OCI-LY3 (cell line): ENCODE data around the gene TNFRSF19.

ENCODE experiments used
- H2AFZ ChIP-seq: fragments of 200-600, 300-600 bp; shearing (Covaris generic); 2 replicates; pipeline ENCODE4 v1.6.0; 2014; ENCODE audit warnings: antibody characterized with exemption, low read depth, low read length
- H3K27ac ChIP-seq: fragments of 200-600, 300-600 bp; sonication (generic); 2 replicates; pipeline ENCODE4 v1.5.1; 2014; ENCODE audit warnings: mild to moderate bottlenecking, low read length, moderate library complexity, mixed read lengths
- H3K27me3 ChIP-seq: fragments of 200-600, 300-600 bp; sonication (generic); 2 replicates; pipeline ENCODE4 v1.6.1; 2014; ENCODE audit warnings: low read depth, low read length, mixed read lengths
- H3K36me3 ChIP-seq: fragments of 200-600, 300-600 bp; sonication (generic); replicated peaks from 2 replicates; pipeline ENCODE3; 2014; ENCODE audit warnings: low read depth, low read length, mixed read lengths
- H3K4me1 ChIP-seq: fragments of 300-600, 200-600 bp; sonication (generic); 2 replicates; pipeline ENCODE4 v1.6.1; 2014; ENCODE audit warnings: low read length, mixed read lengths
- H3K4me2 ChIP-seq: fragments of 200-600, 300-600 bp; sonication (generic); 2 replicates; pipeline ENCODE4 v1.6.1; 2014; ENCODE audit warnings: low read length, mixed read lengths
- H3K4me3 ChIP-seq: fragments of 300-600, 200-600 bp; sonication (generic); 2 replicates; pipeline ENCODE4 v1.5.1; 2014; ENCODE audit warnings: antibody characterized with exemption, mild to moderate bottlenecking, low read length, moderate library complexity
- H3K79me2 ChIP-seq: fragments of 300-600, 200-600 bp; shearing (Covaris generic); 2 replicates; pipeline ENCODE4 v1.6.1; 2014; ENCODE audit warnings: mild to moderate bottlenecking, low read length, mixed read lengths
- H3K9ac ChIP-seq: fragments of 300-600, 200-600 bp; shearing (Covaris generic); 2 replicates; pipeline ENCODE4 v1.6.0; 2014; ENCODE audit warnings: mild to moderate bottlenecking, low read length, moderate library complexity
- H3K9me3 ChIP-seq: fragments of 200-600, 300-600 bp; shearing (Covaris generic); 2 replicates; pipeline ENCODE4 v1.6.1; 2014; ENCODE audit warnings: low read length, mixed read lengths; ENCODE audit not compliant: insufficient read depth
- H4K20me1 ChIP-seq: fragments of 200-600, 300-600 bp; sonication (generic); 2 replicates; pipeline ENCODE4 v1.6.1; 2016; ENCODE audit warnings: low read length, mixed read lengths; ENCODE audit not compliant: insufficient read depth
- CTCF ChIP-seq: fragments of 200-600, 300-600 bp; sonication (generic); IDR thresholded peaks from 2 replicates; pipeline ENCODE4 v1.5.1; 2014; ENCODE audit warnings: antibody characterized with exemption, low read length, low read depth
- EZH2phosphoT487 ChIP-seq: fragments of 200-600 bp; shearing (Covaris generic); IDR thresholded peaks from 2 replicates; pipeline ENCODE4 v1.6.1; 2018; ENCODE audit warnings: antibody characterized with exemption, mixed run types, low read depth

TNFRSF19 gene

DNA sequence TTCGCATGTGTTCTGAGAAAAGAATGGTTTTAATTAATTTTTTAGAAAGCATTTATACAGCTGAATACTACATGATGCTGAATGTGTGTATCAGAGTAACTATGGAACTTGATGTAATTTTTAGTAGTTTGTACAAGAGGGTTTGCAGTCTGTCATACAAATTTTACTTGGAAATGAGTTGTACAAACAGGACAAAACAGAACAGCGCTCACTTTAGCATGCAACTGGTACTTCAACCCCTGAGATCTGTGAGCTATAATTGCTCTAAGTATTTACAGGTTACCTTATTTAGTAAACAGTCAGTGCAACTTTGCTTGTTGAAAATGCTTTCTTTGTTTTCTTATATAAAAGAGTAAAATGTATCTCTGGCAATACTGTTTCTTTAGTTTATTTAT, 706 bp downstream of the TNFRSF19 start:
- Histone ChIP-seq H3K4me3 (no peak overlapping the region), H2AFZ (no peak overlapping the region), H3K9me3 (no peaks in the 10 kb centered on the region), H3K36me3 (no peaks in the 10 kb centered on the region), H3K27me3 (peaks cover 34% of the 10 kb centered on the region), H3K4me2 (no peak overlapping the region), H3K27ac (no peak overlapping the region), H3K4me1 (peaks cover 4% of the 10 kb centered on the region; the same call in 1 of the 2 replicates), H3K9ac (no peak overlapping the region), H4K20me1 (no peaks in the 10 kb centered on the region), H3K79me2 (no peaks in the 10 kb centered on the region)
- TF ChIP-seq EZH2phosphoT487 (no peak), CTCF (no peak)

GRCh38 chr13:23571431-23571830, 1.2 kb downstream of the TNFRSF19 start:
- Histone ChIP-seq H3K9me3 (no peaks in the 10 kb centered on the region), H2AFZ (no peak overlapping the region), H3K27ac (no peak overlapping the region), H3K9ac (no peak overlapping the region), H3K4me1 (peaks cover 4% of the 10 kb centered on the region; the same call in 1 of the 2 replicates), H3K27me3 (peaks cover 34% of the 10 kb centered on the region), H4K20me1 (no peaks in the 10 kb centered on the region), H3K79me2 (no peaks in the 10 kb centered on the region), H3K4me3 (no peak overlapping the region), H3K4me2 (no peak overlapping the region), H3K36me3 (no peaks in the 10 kb centered on the region)
- no peak for TF ChIP-seq CTCF
- no peak for TF ChIP-seq EZH2phosphoT487

DNA sequence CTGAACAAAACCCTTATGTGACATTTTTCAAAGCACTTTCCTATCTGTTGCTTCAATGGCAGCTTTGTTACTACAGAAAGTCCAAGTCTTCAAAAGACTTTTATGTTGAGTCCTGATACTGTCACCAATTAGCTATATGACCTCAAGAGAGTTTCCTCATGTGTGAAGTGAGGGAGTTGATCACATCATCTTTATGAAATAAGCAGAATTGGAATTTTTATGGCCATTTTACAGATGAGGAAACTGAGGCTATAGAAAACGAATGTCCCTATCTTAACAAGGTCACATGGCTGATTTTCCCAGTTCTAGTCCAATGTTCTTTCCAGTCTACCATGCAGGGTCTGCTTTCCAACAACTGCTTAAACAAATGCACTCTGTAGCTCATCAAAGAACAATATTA, 2.6 kb downstream of the TNFRSF19 start:
- H3K27ac ChIP-seq, result no peak overlapping the region
- no peaks in the 10 kb centered on the region for H3K79me2 ChIP-seq
- no peak for TF ChIP-seq CTCF
- TF ChIP-seq EZH2phosphoT487, result no peak
- H3K36me3 ChIP-seq, result no peaks in the 10 kb centered on the region
- no peak overlapping the region for H3K9ac ChIP-seq
- H3K4me3 ChIP-seq, result no peak overlapping the region
- peaks cover 34% of the 10 kb centered on the region for H3K27me3 ChIP-seq
- no peaks in the 10 kb centered on the region for H4K20me1 ChIP-seq
- H3K4me2 ChIP-seq, result no peak overlapping the region
- no peaks in the 10 kb centered on the region for H3K9me3 ChIP-seq
- H3K4me1 ChIP-seq, result peaks cover 4% of the 10 kb centered on the region; the same call in 1 of the 2 replicates
- no peak overlapping the region for H2AFZ ChIP-seq

DNA sequence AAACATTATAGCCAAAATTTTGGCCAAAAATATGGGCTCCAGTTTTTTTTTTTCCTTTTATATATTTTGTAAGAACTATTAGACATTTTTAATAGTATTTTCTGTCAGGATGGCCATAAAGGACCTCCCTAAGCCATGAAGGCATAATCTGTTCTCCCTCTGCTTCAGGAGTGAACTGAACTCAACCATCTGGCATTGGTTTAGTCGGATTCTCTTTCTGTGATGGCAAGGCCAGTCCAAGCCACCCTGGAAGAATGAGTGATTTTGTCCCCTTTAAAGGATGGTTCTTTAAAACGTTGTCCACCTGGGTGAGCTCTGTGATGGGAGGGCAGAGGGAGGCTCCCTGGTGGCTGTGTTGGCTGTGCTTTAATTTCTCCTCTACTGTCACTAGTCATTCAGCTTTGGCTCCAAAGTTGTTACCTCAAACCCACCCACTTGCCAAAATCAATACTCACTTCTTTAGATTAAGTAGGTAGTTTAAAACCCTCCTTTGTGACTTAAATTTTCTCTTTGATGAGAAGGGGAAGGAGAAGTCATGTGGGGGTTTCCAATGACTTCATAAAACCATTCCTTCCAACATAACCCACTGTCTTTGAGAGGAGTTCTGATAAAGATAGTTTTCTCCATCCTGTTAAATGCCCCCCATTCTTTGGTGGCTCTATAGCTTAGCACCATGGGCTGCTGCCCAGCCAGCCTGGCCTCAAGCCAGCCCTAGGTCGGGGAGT, 4.4 kb downstream of the TNFRSF19 start:
- Histone ChIP-seq H3K4me2 (no peak overlapping the region), H2AFZ (no peak overlapping the region)

More for the DNA sequence above, 4.4 kb downstream of the TNFRSF19 start:
- Histone ChIP-seq H3K4me1 (peaks cover 4% of the 10 kb centered on the region; the same call in 1 of the 2 replicates), H3K27me3 (peaks cover 33% of the 10 kb centered on the region), H3K36me3 (no peaks in the 10 kb centered on the region), H3K9me3 (no peaks in the 10 kb centered on the region), H3K79me2 (no peaks in the 10 kb centered on the region), H3K27ac (no peak overlapping the region), H4K20me1 (no peaks in the 10 kb centered on the region), H3K4me3 (no peak overlapping the region), H3K9ac (no peak overlapping the region)
- TF ChIP-seq EZH2phosphoT487, result no peak
- TF ChIP-seq CTCF, result no peak
